Progenitor cell of endocrine pancreas (in vitro differentiated cells): Measurements from ENCODE around the gene NUCB1. TPM values are rescaled to one million over a fixed set of nuclear protein-coding genes. Genes with fewer than 3 reads are reported as not detected.
"Not testable (repeated sequence)": the region's sequence is repeated elsewhere in the genome, so short reads cannot be mapped to it uniquely, and the experiment has no call there.

ENCODE experiments used
- DNase-seq: peaks from one replicate; pipeline ENCODE4 v3.0.0; 2021; ENCODE audit warnings: low spot score; ENCODE audit not compliant: unreplicated experiment
- H3K27ac Mint-ChIP-seq: 2 replicates; pipeline ENCODE4 v1.8.0; 2021; ENCODE audit warnings: mild to moderate bottlenecking, moderate library complexity, mixed read lengths
- H3K27me3 Mint-ChIP-seq: 2 replicates; pipeline ENCODE4 v1.8.0; 2021; ENCODE audit warnings: mixed read lengths
- H3K36me3 Mint-ChIP-seq: 2 replicates; pipeline ENCODE4 v1.8.0; 2022; ENCODE audit warnings: mixed read lengths; ENCODE audit not compliant: insufficient read depth
- H3K4me1 Mint-ChIP-seq: 2 replicates; pipeline ENCODE4 v1.8.0; 2021; ENCODE audit warnings: low read depth, mixed read lengths
- H3K4me3 Mint-ChIP-seq: 2 replicates; pipeline ENCODE4 v1.8.0; 2021; ENCODE audit warnings: low read depth, mild to moderate bottlenecking, moderate library complexity, mixed read lengths
- H3K9me3 Mint-ChIP-seq: 2 replicates; pipeline ENCODE4 v1.8.0; 2021; ENCODE audit warnings: low read depth, mixed read lengths
- total RNA-seq: library from RNA; stranded (reverse); gene quantifications from 2 replicates; pipeline ENCODE4 v1.2.1, GENCODE V29; 2021
- TF ChIP-seq, protein P1 (sequence below): fragments of 200-600 bp; sonication (generic); IDR thresholded peaks from one replicate; pipeline ENCODE4 v1.5.0; 2021; ENCODE audit warnings: antibody characterized with exemption, mild to moderate bottlenecking; ENCODE audit not compliant: unreplicated experiment

Gene NUCB1
- total RNA-seq, 1 donor from 2014 or later, result 165 TPM

DNA sequence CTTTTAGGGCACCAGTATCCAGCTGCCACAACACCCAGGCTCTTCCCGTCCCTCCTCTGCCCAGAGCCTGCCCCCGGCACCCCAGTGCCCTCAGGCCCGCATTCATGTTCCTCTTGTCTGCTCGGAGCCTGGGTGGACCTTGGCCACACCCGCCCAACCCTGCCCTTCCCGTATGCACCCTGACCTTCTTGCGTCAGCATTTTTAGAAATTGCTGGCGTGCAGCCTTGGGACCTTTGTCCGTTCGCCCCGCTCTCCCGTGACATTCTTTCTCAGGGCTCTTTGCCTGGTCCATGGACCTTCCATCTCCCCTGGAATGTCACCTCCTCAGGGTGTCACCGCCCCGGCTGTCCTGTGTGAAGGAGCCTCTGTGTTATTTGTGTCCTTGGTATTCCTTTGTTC, 7.6 kb downstream of the NUCB1 start:
- Mint-ChIP-seq H3K27ac (no peak overlapping the region), H3K27me3 (no peaks in the 10 kb centered on the region), H3K36me3 (peaks cover 28% of the 10 kb centered on the region)

DNA sequence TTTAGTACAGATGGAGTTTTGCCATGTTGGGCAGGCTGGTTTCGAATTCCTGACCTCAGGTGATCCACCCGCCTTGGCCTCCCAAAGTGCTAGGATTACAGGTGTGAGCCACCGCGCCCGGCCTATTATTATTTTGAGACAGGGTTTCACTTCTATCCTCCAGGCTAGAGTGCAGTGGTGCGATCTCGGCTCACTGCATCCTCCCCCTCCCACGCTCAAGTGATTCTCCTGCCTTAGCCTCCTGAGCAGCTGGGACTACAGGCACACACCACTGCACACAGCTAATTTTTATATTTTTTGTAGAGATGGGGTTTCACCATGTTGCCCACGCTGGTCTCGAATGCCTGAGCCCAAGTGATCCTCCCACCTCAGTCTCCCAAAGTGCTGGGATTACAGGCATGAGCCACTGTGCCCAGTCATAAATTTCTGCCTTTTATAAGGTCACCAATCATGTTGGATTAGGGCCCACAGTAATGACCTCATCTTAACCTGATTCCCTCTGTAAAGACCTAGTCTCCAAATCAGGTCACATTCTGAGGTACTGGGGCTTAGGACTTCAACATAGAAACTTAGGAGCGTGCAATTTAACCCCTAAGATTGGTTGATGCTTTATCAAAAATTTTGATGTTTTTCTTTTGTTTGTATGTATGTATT, 9.4 kb downstream of the NUCB1 start:
- not testable (repeated sequence) for H3K27ac Mint-ChIP-seq, H3K4me3 Mint-ChIP-seq, H3K9me3 Mint-ChIP-seq, H3K4me1 Mint-ChIP-seq, H3K27me3 Mint-ChIP-seq, DNase-seq
- H3K36me3 Mint-ChIP-seq, result peaks cover 39% of the 10 kb centered on the region

More for the DNA sequence above, 7.6 kb downstream of the NUCB1 start:
- TF ChIP-seq, protein P1, sequence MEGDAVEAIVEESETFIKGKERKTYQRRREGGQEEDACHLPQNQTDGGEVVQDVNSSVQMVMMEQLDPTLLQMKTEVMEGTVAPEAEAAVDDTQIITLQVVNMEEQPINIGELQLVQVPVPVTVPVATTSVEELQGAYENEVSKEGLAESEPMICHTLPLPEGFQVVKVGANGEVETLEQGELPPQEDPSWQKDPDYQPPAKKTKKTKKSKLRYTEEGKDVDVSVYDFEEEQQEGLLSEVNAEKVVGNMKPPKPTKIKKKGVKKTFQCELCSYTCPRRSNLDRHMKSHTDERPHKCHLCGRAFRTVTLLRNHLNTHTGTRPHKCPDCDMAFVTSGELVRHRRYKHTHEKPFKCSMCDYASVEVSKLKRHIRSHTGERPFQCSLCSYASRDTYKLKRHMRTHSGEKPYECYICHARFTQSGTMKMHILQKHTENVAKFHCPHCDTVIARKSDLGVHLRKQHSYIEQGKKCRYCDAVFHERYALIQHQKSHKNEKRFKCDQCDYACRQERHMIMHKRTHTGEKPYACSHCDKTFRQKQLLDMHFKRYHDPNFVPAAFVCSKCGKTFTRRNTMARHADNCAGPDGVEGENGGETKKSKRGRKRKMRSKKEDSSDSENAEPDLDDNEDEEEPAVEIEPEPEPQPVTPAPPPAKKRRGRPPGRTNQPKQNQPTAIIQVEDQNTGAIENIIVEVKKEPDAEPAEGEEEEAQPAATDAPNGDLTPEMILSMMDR, result no peak
- no peak overlapping the region for H3K4me3 Mint-ChIP-seq
- no peaks in the 10 kb centered on the region for H3K9me3 Mint-ChIP-seq
- DNase-seq, result no peak
- no peaks in the 10 kb centered on the region for H3K4me1 Mint-ChIP-seq

DNA sequence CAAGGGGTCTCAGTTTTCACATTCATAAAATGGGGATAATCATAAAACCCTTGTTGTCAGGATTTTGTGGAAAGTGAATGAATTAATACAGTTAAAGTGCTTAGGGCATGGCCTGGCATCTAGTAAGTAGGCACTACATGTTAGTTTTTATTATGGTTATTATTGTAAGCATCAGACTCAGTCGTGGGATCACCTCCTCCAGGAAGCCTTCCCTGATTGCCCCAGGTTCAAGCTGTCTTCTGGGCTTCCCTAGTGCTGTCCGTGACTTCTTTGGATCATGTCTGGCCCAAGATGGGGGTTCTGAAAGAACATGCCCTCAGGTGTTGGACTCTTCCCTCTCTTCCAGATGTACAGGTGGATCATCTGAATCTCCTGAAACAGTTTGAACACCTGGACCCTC, 10.7 kb downstream of the NUCB1 start:
- no peak for DNase-seq
- peaks cover 33% of the 10 kb centered on the region for H3K36me3 Mint-ChIP-seq
- TF ChIP-seq, protein P1, result no peak
- no peak overlapping the region for H3K4me3 Mint-ChIP-seq
- H3K9me3 Mint-ChIP-seq, result no peaks in the 10 kb centered on the region
- no peaks in the 10 kb centered on the region for H3K4me1 Mint-ChIP-seq
- no peaks in the 10 kb centered on the region for H3K27me3 Mint-ChIP-seq
- no peak overlapping the region for H3K27ac Mint-ChIP-seq

DNA sequence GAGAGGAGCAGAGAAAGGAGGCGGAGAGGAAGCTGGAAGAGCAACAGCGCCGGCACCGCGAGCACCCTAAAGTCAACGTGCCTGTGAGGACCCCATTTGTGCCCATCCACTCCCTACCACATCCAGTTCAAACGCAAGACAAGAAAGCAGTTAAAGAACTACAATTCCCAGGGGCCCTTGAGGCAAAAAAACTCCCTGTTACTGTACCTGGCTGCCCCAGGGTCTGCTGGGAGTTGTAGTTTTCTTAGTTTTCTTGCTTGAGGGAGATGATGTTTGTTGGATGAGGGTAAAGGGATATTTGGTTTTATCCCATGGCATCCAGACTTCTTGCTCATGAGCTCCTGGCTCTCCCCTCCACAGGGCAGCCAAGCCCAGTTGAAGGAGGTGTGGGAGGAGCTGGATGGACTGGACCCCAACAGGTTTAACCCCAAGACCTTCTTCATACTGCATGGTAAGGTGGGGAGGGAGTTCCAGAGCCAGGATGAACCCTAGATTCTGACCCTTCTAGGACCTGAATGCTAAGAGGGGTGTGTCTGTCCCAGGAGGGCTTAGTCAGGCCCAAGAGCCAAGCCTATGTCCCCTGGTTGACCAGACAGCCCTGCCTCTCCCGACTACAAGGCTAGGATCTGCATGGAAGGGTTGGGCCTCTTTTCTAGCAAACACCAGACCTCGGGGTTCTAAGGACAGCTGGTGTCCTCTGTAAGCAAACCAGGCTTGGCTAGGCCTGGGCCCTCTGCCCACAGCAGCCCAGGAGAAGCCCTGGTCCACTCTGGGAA, 13.2 kb downstream of the NUCB1 start:
- H3K36me3 Mint-ChIP-seq, result peaks cover 27% of the 10 kb centered on the region
- no peaks in the 10 kb centered on the region for H3K4me1 Mint-ChIP-seq
- H3K4me3 Mint-ChIP-seq, result no peak overlapping the region
- H3K9me3 Mint-ChIP-seq, result no peaks in the 10 kb centered on the region
- TF ChIP-seq, protein P1, result no peak
- DNase-seq, result no peak
- no peaks in the 10 kb centered on the region for H3K27me3 Mint-ChIP-seq
- no peak overlapping the region for H3K27ac Mint-ChIP-seq

DNA sequence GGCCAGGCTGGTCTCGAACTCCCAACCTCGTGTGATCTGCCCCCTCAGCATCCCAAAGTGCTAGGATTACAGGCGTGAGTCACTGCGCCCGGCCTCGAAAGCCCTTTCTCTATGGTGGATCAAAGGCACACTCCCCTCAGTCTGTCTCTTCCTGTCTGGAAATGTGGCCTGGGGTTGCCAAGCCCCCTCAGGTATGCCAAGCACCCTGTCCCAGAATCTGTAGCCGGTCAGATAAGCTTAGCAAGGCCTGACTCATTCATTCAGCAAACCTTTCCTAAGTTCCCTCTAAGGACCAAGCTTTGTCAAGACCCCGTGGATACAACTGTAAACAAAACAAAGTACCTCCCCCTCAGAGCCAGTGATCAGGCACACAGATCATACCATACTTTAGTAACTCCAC, 14.1 kb downstream of the NUCB1 start:
- Mint-ChIP-seq H3K9me3 (no peaks in the 10 kb centered on the region), H3K27ac (no peak overlapping the region), H3K4me3 (no peak overlapping the region), H3K4me1 (no peaks in the 10 kb centered on the region), H3K27me3 (no peaks in the 10 kb centered on the region), H3K36me3 (peaks cover 31% of the 10 kb centered on the region)
- no peak for DNase-seq
- TF ChIP-seq, protein P1, result no peak
